CD14-positive monocyte (primary cell): ENCODE data around the gene RALGAPA1. TPM values are rescaled to one million over a fixed set of nuclear protein-coding genes. Genes with fewer than 3 reads are reported as not detected.

Experiments used
- DNase-seq, 3 donors: peaks; one replicate each; pipeline ENCODE4 v3.0.0-alpha.2; 2011 to 2022
- H2AFZ ChIP-seq: 2 replicates; pipeline ENCODE4 v1.6.0; 2012; ENCODE audit warnings: mild to moderate bottlenecking, low read depth, low read length, inconsistent platforms; ENCODE audit not compliant: insufficient read depth, poor library complexity, severe bottlenecking
- H3K27ac ChIP-seq, 2 donors: 1 replicate in 1 of 2; 2 replicates in 1 of 2; pipeline ENCODE4 v1.5.1; 2012 to 2013; ENCODE audit warnings: low read length in 2 of 2, control low read depth in 1 of 2, inconsistent platforms in 1 of 2, low read depth in 1 of 2, mild to moderate bottlenecking in 1 of 2
- H3K27me3 ChIP-seq, 2 donors: one replicate each; pipeline versions ENCODE4 v1.6.0 to v1.6.1; 2011 to 2013; ENCODE audit warnings: low read length in 2 of 2; ENCODE audit not compliant: control insufficient read depth in 2 of 2, insufficient read depth in 2 of 2
- H3K36me3 ChIP-seq, 2 donors: replicated peaks in 1 of 2; 1 replicate in 1 of 2; 2 replicates in 1 of 2; pipeline versions ENCODE4 v1.5.1 to v1.6.1; 2012 to 2013; ENCODE audit warnings: low read length in 2 of 2, control low read depth in 1 of 2, inconsistent platforms in 1 of 2, mild to moderate bottlenecking in 1 of 2; ENCODE audit not compliant: insufficient read depth in 2 of 2, control insufficient read depth in 1 of 2
- H3K4me1 ChIP-seq, 2 donors: 1 replicate in 1 of 2; 2 replicates in 1 of 2; pipeline versions ENCODE4 v1.5.1 to v1.6.1; 2012 to 2013; ENCODE audit warnings: low read length in 2 of 2, control low read depth in 1 of 2, inconsistent platforms in 1 of 2, mild to moderate bottlenecking in 1 of 2, moderate library complexity in 1 of 2; ENCODE audit not compliant: insufficient read depth in 2 of 2, control insufficient read depth in 1 of 2
- H3K4me2 ChIP-seq: replicated peaks from 2 replicates; pipeline ENCODE3; 2012; ENCODE audit warnings: low read length, moderate library complexity, mild to moderate bottlenecking; ENCODE audit not compliant: poor library complexity, severe bottlenecking; ENCODE audit errors: extremely low read depth
- H3K4me3 ChIP-seq, 3 experiments: fragments of 200-600 bp in 1 of 3; sonication (generic) in 1 of 3; replicated peaks in 1 of 3; 1 replicate in 2 of 3; 2 replicates in 1 of 3; pipeline ENCODE4 v1.5.1; 2011 to 2013; ENCODE audit warnings: low read length in 3 of 3, mild to moderate bottlenecking in 3 of 3, control low read depth in 2 of 3, low read depth in 2 of 3, inconsistent platforms in 1 of 3, moderate library complexity in 1 of 3
- H3K79me2 ChIP-seq: 2 replicates; pipeline ENCODE4 v1.6.0; 2012; ENCODE audit warnings: mild to moderate bottlenecking, control low read depth, inconsistent platforms, low read length, moderate library complexity; ENCODE audit not compliant: insufficient read depth
- H3K9ac ChIP-seq: 2 replicates; pipeline ENCODE4 v1.6.0; 2017; ENCODE audit warnings: low read length, mild to moderate bottlenecking; ENCODE audit not compliant: insufficient read depth, poor library complexity, severe bottlenecking
- H3K9me3 ChIP-seq, 2 donors: replicated peaks in 1 of 2; 1 replicate in 1 of 2; 2 replicates in 1 of 2; pipeline versions ENCODE4 v1.5.1 to v1.6.1; 2012 to 2013; ENCODE audit warnings: low read length in 2 of 2, control low read depth in 1 of 2; ENCODE audit not compliant: control insufficient read depth in 1 of 2, insufficient read depth in 1 of 2
- H4K20me1 ChIP-seq: 2 replicates; pipeline ENCODE4 v1.6.0; 2012; ENCODE audit warnings: mild to moderate bottlenecking, low read length, control low read depth, moderate library complexity; ENCODE audit not compliant: insufficient read depth
- H3K27ac Mint-ChIP-seq, 7 donors: one replicate each; pipeline ENCODE4 v1.8.0; 2020; ENCODE audit warnings: mild to moderate bottlenecking in 7 of 7, mixed read lengths in 7 of 7, moderate library complexity in 6 of 7, inconsistent platforms in 2 of 7
- H3K27me3 Mint-ChIP-seq, 3 donors: one replicate each; pipeline ENCODE4 v1.8.0; 2021 to 2022; ENCODE audit warnings: low read depth in 3 of 3, mild to moderate bottlenecking in 3 of 3, mixed read lengths in 3 of 3, moderate library complexity in 3 of 3, inconsistent platforms in 1 of 3
- H3K36me3 Mint-ChIP-seq, 2 donors: one replicate each; pipeline ENCODE4 v1.8.0; 2020; ENCODE audit warnings: mixed read lengths in 2 of 2, inconsistent platforms in 1 of 2, mild to moderate bottlenecking in 1 of 2
- H3K4me1 Mint-ChIP-seq: one replicate; pipeline ENCODE4 v1.8.0; 2020; ENCODE audit warnings: mild to moderate bottlenecking, mixed read lengths
- H3K4me3 Mint-ChIP-seq, 2 donors: one replicate each; pipeline ENCODE4 v1.8.0; 2020; ENCODE audit warnings: mild to moderate bottlenecking in 2 of 2, mixed read lengths in 2 of 2, moderate library complexity in 1 of 2
- H3K9me3 Mint-ChIP-seq, 7 donors: one replicate each; pipeline ENCODE4 v1.8.0; 2020 to 2022; ENCODE audit warnings: mixed read lengths in 7 of 7, mild to moderate bottlenecking in 6 of 7, moderate library complexity in 6 of 7, inconsistent platforms in 2 of 7
- WGBS: methylation state at CpG from one replicate; pipeline ENCODE4 v1.1.5; 2013; ENCODE audit warnings: missing lambda C conversion rate; ENCODE audit not compliant: insufficient coverage; 5-methylcytosine and 5-hydroxymethylcytosine counted together
- intact Hi-C, 2 donors: fragments of 100-400 bp; cut with micrococcal nuclease; formaldehyde crosslinking; loops; one replicate each; pipeline versions ENCODE4 v1.15.0 to v1.15.1; 2023
- polyA plus RNA-seq, 3 donors: library from polyadenylated mRNA; depleted of rRNA in 1 of 3; unstranded in 2 of 3; stranded (reverse) in 1 of 3; fragments of 300-500 nt in 2 of 3; fragments of >200 nt in 1 of 3; fragmentation: Illumina TruSeq in 2 of 3; gene quantifications; 1 replicate in 2 of 3; 2 replicates in 1 of 3; pipeline ENCODE4 v1.2.3, GENCODE V29; 2012 to 2021
- TF ChIP-seq, protein P1 (sequence below): fragments of 200-600 bp; IDR thresholded peaks from one replicate; pipeline ENCODE4 v1.8.0; 2022; ENCODE audit warnings: antibody characterized with exemption, mild to moderate bottlenecking

The RALGAPA1 gene
- polyA plus RNA-seq, 3 donors, result 3.2 to 7.4 (median 4.1) TPM

- Mint-ChIP-seq H3K4me1 (no peaks in the 10 kb centered on the region), H3K36me3 (peaks cover 3 to 4% of the 10 kb centered on the region in 2 donors), H3K27me3 (no peaks in the 10 kb centered on the region), H3K9me3 (no peaks in the 10 kb centered on the region), H3K4me3 (no peak overlapping the region), H3K27ac (no peak overlapping the region)
- Histone ChIP-seq H3K4me3 (no peak overlapping the region), H3K4me2 (no peak overlapping the region), H2AFZ (no peak overlapping the region), H3K9ac (no peak overlapping the region), H4K20me1 (no peaks in the 10 kb centered on the region), H3K9me3 (no peaks in the 10 kb centered on the region), H3K4me1 (no peaks in the 10 kb centered on the region), H3K36me3 (no peaks in the 10 kb centered on the region), H3K79me2 (no peaks in the 10 kb centered on the region), H3K27me3 (no peaks in the 10 kb centered on the region), H3K27ac (no peak overlapping the region)
- no peak for DNase-seq
- intact Hi-C loops, result no loop called here
- TF ChIP-seq, protein P1, sequence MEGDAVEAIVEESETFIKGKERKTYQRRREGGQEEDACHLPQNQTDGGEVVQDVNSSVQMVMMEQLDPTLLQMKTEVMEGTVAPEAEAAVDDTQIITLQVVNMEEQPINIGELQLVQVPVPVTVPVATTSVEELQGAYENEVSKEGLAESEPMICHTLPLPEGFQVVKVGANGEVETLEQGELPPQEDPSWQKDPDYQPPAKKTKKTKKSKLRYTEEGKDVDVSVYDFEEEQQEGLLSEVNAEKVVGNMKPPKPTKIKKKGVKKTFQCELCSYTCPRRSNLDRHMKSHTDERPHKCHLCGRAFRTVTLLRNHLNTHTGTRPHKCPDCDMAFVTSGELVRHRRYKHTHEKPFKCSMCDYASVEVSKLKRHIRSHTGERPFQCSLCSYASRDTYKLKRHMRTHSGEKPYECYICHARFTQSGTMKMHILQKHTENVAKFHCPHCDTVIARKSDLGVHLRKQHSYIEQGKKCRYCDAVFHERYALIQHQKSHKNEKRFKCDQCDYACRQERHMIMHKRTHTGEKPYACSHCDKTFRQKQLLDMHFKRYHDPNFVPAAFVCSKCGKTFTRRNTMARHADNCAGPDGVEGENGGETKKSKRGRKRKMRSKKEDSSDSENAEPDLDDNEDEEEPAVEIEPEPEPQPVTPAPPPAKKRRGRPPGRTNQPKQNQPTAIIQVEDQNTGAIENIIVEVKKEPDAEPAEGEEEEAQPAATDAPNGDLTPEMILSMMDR, result no peak
- 83% methylated on average over 1 of the region's 4 CpGs for WGBS
Measured at GRCh38 chr14:35761922-35762321, 47.2 kb downstream of the RALGAPA1 start.

DNA sequence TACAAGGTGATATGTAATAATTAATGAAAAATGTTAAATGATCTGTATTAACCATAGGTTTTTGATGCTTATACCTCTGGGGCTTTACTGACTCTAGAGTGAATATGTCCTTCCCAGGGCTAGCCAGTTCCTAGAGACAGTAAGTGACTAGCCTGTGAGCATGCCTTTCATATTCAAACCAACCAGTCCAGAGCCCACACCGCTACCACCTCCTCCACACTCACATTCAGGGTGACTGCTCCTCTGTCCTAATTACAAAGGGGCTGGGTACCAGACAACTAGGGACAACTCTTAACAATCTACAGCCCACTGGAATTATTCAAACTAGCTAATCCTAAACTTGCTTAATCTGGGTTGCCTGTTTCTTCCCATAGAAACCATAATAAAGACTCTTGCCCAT is 49.0 kb downstream of the RALGAPA1 start:
- H3K27ac Mint-ChIP-seq, result peak overlapping the region in 2 of 7 donors; percentile 2 to 10
- intact Hi-C loops, result no loop called here
- H3K36me3 ChIP-seq, result peaks cover 7 to 16% of the 10 kb centered on the region in 2 donors

More for the DNA sequence above, 49.0 kb downstream of the RALGAPA1 start:
- TF ChIP-seq, protein P1, result no peak
- no peaks in the 10 kb centered on the region for H3K4me1 Mint-ChIP-seq
- peaks cover 0 to under 1% (median 0%) of the 10 kb centered on the region in 7 donors for H3K9me3 Mint-ChIP-seq
- H4K20me1 ChIP-seq, result no peaks in the 10 kb centered on the region
- H3K27ac ChIP-seq, result no peak overlapping the region
- WGBS, result 100% methylated on average over 1 of the region's 1 CpG
- no peaks in the 10 kb centered on the region for H3K9me3 ChIP-seq
- H3K27me3 Mint-ChIP-seq, result no peaks in the 10 kb centered on the region
- no peak for DNase-seq
- H3K4me1 ChIP-seq, result no peaks in the 10 kb centered on the region
- H3K79me2 ChIP-seq, result no peaks in the 10 kb centered on the region
- H3K27me3 ChIP-seq, result no peaks in the 10 kb centered on the region
- H3K4me3 Mint-ChIP-seq, result no peak overlapping the region
- no peak overlapping the region for H2AFZ ChIP-seq
- H3K4me3 ChIP-seq, result no peak overlapping the region
- H3K4me2 ChIP-seq, result no peak overlapping the region
- H3K9ac ChIP-seq, result no peak overlapping the region
- H3K36me3 Mint-ChIP-seq, result peaks cover 12 to 15% of the 10 kb centered on the region in 2 donors
